SK-N-SH treated with all-trans-retinoic acid at 6 μM for 48 hours (cell line): Measurements from ENCODE around the gene INSYN1.

Experiments
- ARNTL ChIP-seq: fragments of 450-650 bp; formaldehyde crosslinking; IDR thresholded peaks from 2 replicates; pipeline ENCODE4 v1.5.0; 2020; ENCODE audit warnings: low read depth, mild to moderate bottlenecking, moderate library complexity, borderline replicate concordance
- CSDC2 ChIP-seq: fragments of 250-450 bp; sonication (Bioruptor Pico); IDR thresholded peaks from 2 replicates; pipeline ENCODE4 v1.5.0; 2020; ENCODE audit warnings: mild to moderate bottlenecking, moderate library complexity
- CSRNP3 ChIP-seq: fragments of 250-450 bp; sonication (Bioruptor Pico); IDR thresholded peaks from 2 replicates; pipeline ENCODE4 v1.5.1; 2021; ENCODE audit warnings: mild to moderate bottlenecking, moderate library complexity
- ESRRG ChIP-seq: fragments of 250-450 bp; sonication (Bioruptor Pico); IDR thresholded peaks from 2 replicates; pipeline ENCODE4 v1.6.1; 2021; ENCODE audit warnings: mild to moderate bottlenecking
- PATZ1 ChIP-seq: fragments of 250-450 bp; sonication (Bioruptor Pico); IDR thresholded peaks from 2 replicates; pipeline ENCODE4 v1.8.0; 2020; ENCODE audit warnings: mild to moderate bottlenecking, moderate library complexity, borderline replicate concordance
- PPARA ChIP-seq: fragments of 250-450 bp; sonication (Bioruptor Pico); IDR thresholded peaks from 2 replicates; pipeline ENCODE4 v1.5.0; 2020; ENCODE audit warnings: mild to moderate bottlenecking, borderline replicate concordance
- RARB ChIP-seq: fragments of 250-450 bp; sonication (Bioruptor Pico); IDR thresholded peaks from 2 replicates; pipeline ENCODE4 v1.8.0; 2021; ENCODE audit warnings: mild to moderate bottlenecking, moderate library complexity
- TCF4 ChIP-seq: fragments of 250-450 bp; sonication (Bioruptor Pico); IDR thresholded peaks from 2 replicates; pipeline ENCODE4 v1.8.0; 2021; ENCODE audit warnings: mild to moderate bottlenecking, moderate library complexity, borderline replicate concordance
- TOX ChIP-seq: fragments of 250-450 bp; sonication (Bioruptor Pico); IDR thresholded peaks from 2 replicates; pipeline ENCODE4 v1.8.0; 2021; ENCODE audit warnings: mild to moderate bottlenecking, moderate library complexity, borderline replicate concordance
- ZC3H10 ChIP-seq: fragments of 250-450 bp; sonication (Bioruptor Pico); IDR thresholded peaks from 2 replicates; pipeline ENCODE4 v1.5.1; 2021; ENCODE audit warnings: mild to moderate bottlenecking, moderate library complexity
- ZFP3 ChIP-seq: fragments of 250-450 bp; sonication (Bioruptor Pico); IDR thresholded peaks from 2 replicates; pipeline ENCODE4 v1.5.0; 2020; ENCODE audit warnings: mild to moderate bottlenecking, moderate library complexity
- ZFP30 ChIP-seq: fragments of 450-650 bp; formaldehyde crosslinking; IDR thresholded peaks from 2 replicates; pipeline ENCODE4 v1.5.0; 2022; ENCODE audit warnings: mild to moderate bottlenecking, moderate library complexity

GRCh38 chr15:73756947-73757513 is 3.9 kb upstream of the INSYN1 start:
- no peak for TF ChIP-seq TCF4 (CRISPR knock-in tag)
- TF ChIP-seq ARNTL (CRISPR knock-in tag): no peak
- no peak for TF ChIP-seq PPARA (CRISPR knock-in tag)
- no peak for TF ChIP-seq PATZ1
- TF ChIP-seq TOX (CRISPR knock-in tag): no peak
- TF ChIP-seq ZFP3 (CRISPR knock-in tag): no peak
- no peak for TF ChIP-seq ZFP30 (CRISPR knock-in tag)
- TF ChIP-seq CSDC2 (CRISPR knock-in tag): no peak
- TF ChIP-seq ESRRG: no peak
- TF ChIP-seq RARB (CRISPR knock-in tag): no peak
- no peak for TF ChIP-seq ZC3H10 (CRISPR knock-in tag)
- no peak for TF ChIP-seq CSRNP3
